Endothelial cell of umbilical vein (primary cell): ENCODE measurements around the gene CETP. TPM values are rescaled to one million over a fixed set of nuclear protein-coding genes. Genes with fewer than 3 reads are reported as not detected.

Experiments
- BruUV-seq: library from RNA; stranded (reverse); fragments of 400-500 nt; replicated peaks from 2 replicates; lab custom pipeline; 2021; lab: Mats Ljungman, UMichigan
- CTCF ChIA-PET: fragments of 300-600, 350-600 bp; sonication (Branson Sonifier 250); formaldehyde crosslinking; loops from one replicate; lab custom pipeline; 2021; ENCODE audit warnings: antibody characterized with exemption, inconsistent platforms; lab: Charles Lee
- POLR2A ChIA-PET: fragments of 300-600, 350-600 bp; sonication (Branson Sonifier 250); formaldehyde crosslinking; loops from one replicate; lab custom pipeline; 2021; ENCODE audit warnings: antibody characterized with exemption, inconsistent platforms; lab: Charles Lee
- DNase-seq: peaks from one replicate; pipeline ENCODE4 v3.0.0-alpha.2; 2011; ENCODE audit warnings: low read depth, low spot score
- FAIRE-seq: peaks from 2 replicates; lab custom pipeline; 2011; peaks lifted over from hg19 to GRCh38; lab: Jason Lieb, UNC
- H2AFZ ChIP-seq: 2 replicates; pipeline ENCODE4 v1.6.0; 2012; ENCODE audit warnings: low read depth, low read length, control low read depth, inconsistent platforms
- H3K27ac ChIP-seq: 2 replicates; pipeline ENCODE4 v1.5.1; 2011; ENCODE audit warnings: low read depth, mild to moderate bottlenecking, control low read depth, low read length, moderate library complexity; ENCODE audit not compliant: insufficient read depth
- H3K27me3 ChIP-seq, 2 experiments: 2 replicates each; pipeline versions ENCODE4 v1.6.0 to v1.6.1; 2011; ENCODE audit warnings: low read length in 2 of 2, mixed read lengths in 1 of 2; ENCODE audit not compliant: control insufficient read depth in 2 of 2, insufficient read depth in 2 of 2
- H3K36me3 ChIP-seq, 2 experiments: 2 replicates in 1 of 2; 3 replicates in 1 of 2; pipeline ENCODE4 v1.5.1; 2011; ENCODE audit warnings: low read length in 2 of 2, mild to moderate bottlenecking in 1 of 2, moderate library complexity in 1 of 2; ENCODE audit not compliant: control insufficient read depth in 2 of 2, insufficient read depth in 2 of 2; ENCODE audit errors: extremely low read depth in 1 of 2
- H3K4me1 ChIP-seq: 3 replicates; pipeline ENCODE4 v1.5.1; 2011; ENCODE audit warnings: mild to moderate bottlenecking, low read length; ENCODE audit not compliant: control insufficient read depth, insufficient read depth; ENCODE audit errors: extremely low read depth
- H3K4me2 ChIP-seq: 2 replicates; pipeline ENCODE4 v1.6.1; 2011; ENCODE audit warnings: low read length, control low read depth, mixed read lengths; ENCODE audit not compliant: insufficient read depth
- H3K4me3 ChIP-seq, 3 experiments: fragments of 200-600 bp in 1 of 3; sonication (generic), shearing (Covaris generic) in 1 of 3; replicated peaks in 1 of 3; 2 replicates each; pipeline ENCODE4 v1.5.1; 2011 to 2016; ENCODE audit warnings: control low read depth in 3 of 3, low read length in 3 of 3, mild to moderate bottlenecking in 2 of 3, inconsistent platforms in 1 of 3, low read depth in 1 of 3, moderate library complexity in 1 of 3; ENCODE audit not compliant: insufficient read depth in 1 of 3
- H3K79me2 ChIP-seq: 2 replicates; pipeline ENCODE4 v1.6.0; 2012; ENCODE audit warnings: low read length, inconsistent platforms; ENCODE audit not compliant: control insufficient read depth, insufficient read depth
- H3K9ac ChIP-seq: replicated peaks from 2 replicates; pipeline ENCODE3; 2011; ENCODE audit warnings: low read length, control low read depth; ENCODE audit not compliant: insufficient read depth; ENCODE audit errors: extremely low read depth
- H3K9me1 ChIP-seq: replicated peaks from 3 replicates; pipeline ENCODE4 v1.6.0; 2011; ENCODE audit warnings: mild to moderate bottlenecking, low read length; ENCODE audit not compliant: control insufficient read depth, insufficient read depth; ENCODE audit errors: extremely low read depth
- H3K9me3 ChIP-seq: replicated peaks from 2 replicates; pipeline ENCODE4 v1.5.1; 2012; ENCODE audit warnings: low read length, inconsistent platforms; ENCODE audit not compliant: control insufficient read depth, insufficient read depth
- H4K20me1 ChIP-seq: replicated peaks from 2 replicates; pipeline ENCODE3; 2011; ENCODE audit warnings: mild to moderate bottlenecking, low read length; ENCODE audit not compliant: control insufficient read depth, insufficient read depth; ENCODE audit errors: extremely low read depth
- EZH2 ChIP-seq: IDR thresholded peaks from 2 replicates; pipeline ENCODE4 v1.6.1; 2012; ENCODE audit warnings: borderline replicate concordance, low read depth, mild to moderate bottlenecking, moderate library complexity, low read length, inconsistent platforms; ENCODE audit not compliant: severe bottlenecking
- FOS ChIP-seq: IDR thresholded peaks from 2 replicates; pipeline ENCODE4 v1.6.1; 2011; ENCODE audit warnings: mild to moderate bottlenecking, low read length, moderate library complexity, borderline replicate concordance; ENCODE audit not compliant: insufficient read depth
- GATA2 ChIP-seq: IDR thresholded peaks from 2 replicates; pipeline ENCODE4 v1.7.0; 2011; ENCODE audit warnings: low read depth, mild to moderate bottlenecking, moderate library complexity, mixed read lengths, low read length; ENCODE audit not compliant: insufficient read length, insufficient read depth
- JUN ChIP-seq: IDR thresholded peaks from 2 replicates; pipeline ENCODE4 v1.6.1; 2011; ENCODE audit warnings: borderline replicate concordance, low read depth; ENCODE audit not compliant: insufficient read length, insufficient read depth
- MAX ChIP-seq: IDR thresholded peaks from 2 replicates; pipeline ENCODE4 v1.6.1; 2011; ENCODE audit not compliant: insufficient read depth, insufficient read length
- MYC ChIP-seq: IDR thresholded peaks from one replicate; pipeline ENCODE4 v1.6.1; 2011; ENCODE audit warnings: mild to moderate bottlenecking, low read depth, low read length
- POLR2A ChIP-seq: IDR thresholded peaks from 2 replicates; pipeline ENCODE4 v1.6.1; 2012; ENCODE audit warnings: low read depth, mild to moderate bottlenecking, control low read depth, low read length
- POLR2AphosphoS5 ChIP-seq: IDR thresholded peaks from 2 replicates; pipeline ENCODE4 v1.6.1; 2012; ENCODE audit warnings: low read depth, mild to moderate bottlenecking, control low read depth, low read length, moderate library complexity; ENCODE audit not compliant: insufficient read depth
- dilution Hi-C: fragments of 300-500 bp; cut with MboI; formaldehyde crosslinking; loops from one replicate; pipeline ENCODE4 v1.15.0; 2019; ENCODE audit warnings: low sequenced_read_pairs; ENCODE audit not compliant: extremely low pct_ligation_motif_present
- intact Hi-C: fragments of 100-400 bp; cut with micrococcal nuclease; formaldehyde crosslinking; loops from one replicate; pipeline ENCODE4 v1.10.0; 2022
- polyA plus RNA-seq, 4 experiments: library from polyadenylated mRNA; depleted of rRNA in 3 of 4; stranded (reverse) in 3 of 4; unstranded in 1 of 4; fragments of >200 nt; gene quantifications; 2 replicates each; pipeline versions ENCODE4 v1.2.1 to v1.2.3, GENCODE V29; 2011 to 2012; ENCODE audit warnings: missing spikeins in 1 of 4
- total RNA-seq: library from RNA; stranded (reverse); gene quantifications from 2 replicates; pipeline ENCODE4 v1.2.3, GENCODE V29; 2021
- TF ChIP-seq, protein P1 (sequence below), 2 donors: IDR thresholded peaks; 1 replicate in 1 of 2; 2 replicates in 1 of 2; pipeline ENCODE4 v1.5.1; 2011; ENCODE audit warnings: low read length in 2 of 2, mild to moderate bottlenecking in 2 of 2, moderate library complexity in 2 of 2, control low read depth in 1 of 2, inconsistent platforms in 1 of 2, low read depth in 1 of 2; ENCODE audit not compliant: insufficient read depth in 1 of 2; ENCODE audit errors: extremely low read depth in 1 of 2

CETP gene
- total and polyA plus RNA-seq, 2 donors (not counting 3 experiments of a cell fraction or from before 2014, with no cell fraction given), result 2.2 to 2.8 TPM

DNA sequence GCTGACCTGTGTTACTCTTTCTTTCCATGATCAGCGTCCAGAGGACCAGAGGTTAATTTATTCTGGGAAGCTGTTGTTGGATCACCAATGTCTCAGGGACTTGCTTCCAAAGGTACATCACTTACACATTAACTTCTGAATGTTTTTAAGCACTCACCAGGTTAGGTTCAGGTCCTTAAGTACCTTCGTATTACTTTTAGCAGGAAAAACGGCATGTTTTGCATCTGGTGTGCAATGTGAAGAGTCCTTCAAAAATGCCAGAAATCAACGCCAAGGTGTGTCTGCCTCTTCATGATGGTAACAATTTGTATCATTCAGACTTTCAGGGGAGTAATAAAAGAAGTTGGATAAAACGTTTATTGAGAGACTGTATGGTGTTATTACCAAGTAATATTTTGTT is 26.5 kb upstream of the CETP start:
- TF ChIP-seq EZH2 (no peak), GATA2 (no peak), FOS (no peak), POLR2AphosphoS5 (no peak)
- ChIA-PET POLR2A (no interaction called here), CTCF (interaction anchor here (2.3 kb wide), 1 partner anchor 142 kb away, joined by 10 read pairs; no protein-coding TSS in a partner anchor)
- Histone ChIP-seq H3K9ac (peak overlapping the region; percentile 25), H3K36me3 (peaks cover 21 to 33% of the 10 kb centered on the region in 2 experiments), H3K4me3 (peak overlapping the region in 2 of 3 experiments; percentile 42 to 85), H3K9me1 (no peaks in the 10 kb centered on the region), H3K4me2 (peak overlapping the region; percentile 66), H3K9me3 (no peaks in the 10 kb centered on the region), H4K20me1 (peaks cover 19% of the 10 kb centered on the region), H3K27me3 (no peaks in the 10 kb centered on the region), H3K4me1 (peaks cover 26% of the 10 kb centered on the region), H3K79me2 (peaks cover 50% of the 10 kb centered on the region), H3K27ac (no peak overlapping the region), H2AFZ (no peak overlapping the region)
- FAIRE-seq (no peak), DNase-seq (no peak)
- intact Hi-C loops (no loop called here), dilution Hi-C loops (no loop called here)
- BruUV-seq, result no TSS peak

DNA sequence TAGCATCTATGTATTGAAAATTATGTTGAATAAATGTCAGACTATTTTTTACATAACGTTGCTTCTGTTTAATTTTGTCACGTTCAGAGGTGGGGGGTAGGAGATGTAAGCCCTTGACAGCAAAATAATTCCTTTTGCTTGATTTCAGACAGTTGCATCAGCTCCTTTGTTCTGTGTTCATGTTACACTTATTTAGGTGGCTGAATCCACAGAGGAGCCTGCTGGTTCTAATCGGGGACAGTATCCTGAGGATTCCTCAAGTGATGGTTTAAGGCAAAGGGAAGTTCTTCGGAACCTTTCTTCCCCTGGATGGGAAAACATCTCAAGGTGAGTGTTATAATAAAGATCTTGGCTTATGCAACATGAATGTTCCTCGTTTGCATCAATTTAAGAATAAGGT is 25.3 kb upstream of the CETP start:
- CTCF ChIA-PET, result interaction anchor here (1.3 to 2.3 kb wide), 2 partner anchors 14 to 143 kb away, joined by 3 to 10 read pairs; no protein-coding TSS in a partner anchor
- Histone ChIP-seq H3K9me1 (no peaks in the 10 kb centered on the region), H3K9me3 (no peaks in the 10 kb centered on the region), H3K79me2 (peaks cover 50% of the 10 kb centered on the region), H2AFZ (no peak overlapping the region), H4K20me1 (peaks cover 19% of the 10 kb centered on the region), H3K4me1 (peaks cover 23% of the 10 kb centered on the region), H3K4me3 (no peak overlapping the region), H3K27me3 (no peaks in the 10 kb centered on the region), H3K36me3 (peaks cover 28 to 37% of the 10 kb centered on the region in 2 experiments), H3K27ac (no peak overlapping the region), H3K9ac (no peak overlapping the region), H3K4me2 (no peak overlapping the region)
- TF ChIP-seq POLR2AphosphoS5 (no peak), GATA2 (no peak), FOS (no peak), JUN (no peak), MAX (no peak), EZH2 (no peak), POLR2A (no peak), MYC (no peak)
- TF ChIP-seq, protein P1, sequence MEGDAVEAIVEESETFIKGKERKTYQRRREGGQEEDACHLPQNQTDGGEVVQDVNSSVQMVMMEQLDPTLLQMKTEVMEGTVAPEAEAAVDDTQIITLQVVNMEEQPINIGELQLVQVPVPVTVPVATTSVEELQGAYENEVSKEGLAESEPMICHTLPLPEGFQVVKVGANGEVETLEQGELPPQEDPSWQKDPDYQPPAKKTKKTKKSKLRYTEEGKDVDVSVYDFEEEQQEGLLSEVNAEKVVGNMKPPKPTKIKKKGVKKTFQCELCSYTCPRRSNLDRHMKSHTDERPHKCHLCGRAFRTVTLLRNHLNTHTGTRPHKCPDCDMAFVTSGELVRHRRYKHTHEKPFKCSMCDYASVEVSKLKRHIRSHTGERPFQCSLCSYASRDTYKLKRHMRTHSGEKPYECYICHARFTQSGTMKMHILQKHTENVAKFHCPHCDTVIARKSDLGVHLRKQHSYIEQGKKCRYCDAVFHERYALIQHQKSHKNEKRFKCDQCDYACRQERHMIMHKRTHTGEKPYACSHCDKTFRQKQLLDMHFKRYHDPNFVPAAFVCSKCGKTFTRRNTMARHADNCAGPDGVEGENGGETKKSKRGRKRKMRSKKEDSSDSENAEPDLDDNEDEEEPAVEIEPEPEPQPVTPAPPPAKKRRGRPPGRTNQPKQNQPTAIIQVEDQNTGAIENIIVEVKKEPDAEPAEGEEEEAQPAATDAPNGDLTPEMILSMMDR (IDR thresholded peaks at IDR 0.05; ENCODE audit: extremely low read depth in 1 of 2, insufficient read depth in 1 of 2, low read depth in 1 of 2, low read length in 2 of 2), result no peak
- DNase-seq (no peak), FAIRE-seq (no peak)
- intact Hi-C loops (no loop called here), dilution Hi-C loops (no loop called here)
- POLR2A ChIA-PET, result no interaction called here
- no TSS peak for BruUV-seq
